SK-N-SH (cell line): ENCODE results near the gene ERV3-1. TPM values are rescaled to one million over a fixed set of nuclear protein-coding genes. Genes with fewer than 3 reads are reported as not detected.

Experiments used
- CTCF ChIA-PET: fragments of 300-600, 350-600 bp; formaldehyde crosslinking; extraction: SDS; loops from one replicate; lab custom pipeline; 2021; lab: Yijun Ruan, JAX
- POLR2A ChIA-PET: fragments of 350-600 bp; sonication (Branson Sonifier 250); formaldehyde crosslinking; extraction: SDS; loops from one replicate; lab custom pipeline; 2020; ENCODE audit warnings: antibody characterized with exemption, inconsistent platforms; lab: Yijun Ruan, JAX
- DNase-seq: peaks from one replicate; pipeline ENCODE4 v3.0.0; 2012
- H2AFZ ChIP-seq: fragments of 200-600 bp; sonication (generic); 2 replicates; pipeline ENCODE4 v1.8.1; 2016; ENCODE audit warnings: antibody characterized with exemption, mild to moderate bottlenecking, low read depth
- H3F3A ChIP-seq: fragments of 200-600 bp; sonication (generic); replicated peaks from 2 replicates; pipeline ENCODE3; 2016; ENCODE audit warnings: antibody characterized with exemption, mild to moderate bottlenecking; ENCODE audit not compliant: insufficient read depth
- H3K27ac ChIP-seq, 2 experiments: fragments of 200-500 bp in 1 of 2; fragments of 200-600 bp in 1 of 2; sonication (Bioruptor generic) in 1 of 2; sonication (generic), shearing (Covaris generic) in 1 of 2; 2 replicates each; pipeline versions ENCODE4 v1.5.1 to v1.6.1; 2014 to 2016; ENCODE audit warnings: low read depth in 2 of 2, inconsistent platforms in 1 of 2, low read length in 1 of 2, mild to moderate bottlenecking in 1 of 2, mixed read lengths in 1 of 2
- H3K27me3 ChIP-seq: fragments of 200-600 bp; sonication (generic), shearing (Covaris generic); 2 replicates; pipeline ENCODE4 v1.6.1; 2016; ENCODE audit warnings: mixed run types; ENCODE audit not compliant: insufficient read depth
- H3K36me3 ChIP-seq, 2 experiments: fragments of 200-500 bp in 1 of 2; fragments of 200-600 bp in 1 of 2; sonication (Bioruptor generic) in 1 of 2; sonication (generic) in 1 of 2; replicated peaks in 1 of 2; 2 replicates each; pipeline versions ENCODE3 to v1.5.1; 2014 to 2016; ENCODE audit warnings: low read length in 1 of 2, mild to moderate bottlenecking in 1 of 2; ENCODE audit not compliant: insufficient read depth in 2 of 2, control insufficient read depth in 1 of 2
- H3K4me1 ChIP-seq, 2 experiments: fragments of 200-500 bp in 1 of 2; fragments of 200-600 bp in 1 of 2; sonication (Bioruptor generic) in 1 of 2; sonication (generic), shearing (Covaris generic) in 1 of 2; 2 replicates each; pipeline versions ENCODE4 v1.5.1 to v1.6.1; 2014 to 2016; ENCODE audit warnings: low read depth in 1 of 2, low read length in 1 of 2, mixed run types in 1 of 2; ENCODE audit not compliant: insufficient read depth in 2 of 2, control insufficient read depth in 1 of 2
- H3K4me2 ChIP-seq: fragments of 200-600 bp; sonication (generic), shearing (Covaris generic); 2 replicates; pipeline ENCODE4 v1.6.1; 2017; ENCODE audit warnings: mixed run types
- H3K4me3 ChIP-seq, 2 experiments: fragments of 200-500 bp in 1 of 2; fragments of 200-600 bp in 1 of 2; sonication (Bioruptor generic) in 1 of 2; sonication (generic), shearing (Covaris generic) in 1 of 2; 2 replicates each; pipeline versions ENCODE4 v1.5.1 to v1.8.1; 2014 to 2016; ENCODE audit warnings: low read depth in 2 of 2, inconsistent platforms in 1 of 2, low read length in 1 of 2, mild to moderate bottlenecking in 1 of 2, mixed read lengths in 1 of 2, moderate library complexity in 1 of 2
- H3K79me2 ChIP-seq: fragments of 200-600 bp; sonication (generic); 2 replicates; pipeline ENCODE4 v1.8.1; 2017; ENCODE audit warnings: mild to moderate bottlenecking; ENCODE audit not compliant: insufficient read depth
- H3K9ac ChIP-seq: fragments of 200-600 bp; sonication (generic); 2 replicates; pipeline ENCODE4 v1.6.1; 2017; ENCODE audit warnings: mixed run types
- H3K9me2 ChIP-seq: fragments of 200-600 bp; sonication (generic); 2 replicates; pipeline ENCODE4 v1.6.1; 2017; ENCODE audit warnings: mixed run types
- H3K9me3 ChIP-seq: fragments of 200-600 bp; sonication (generic); 2 replicates; pipeline ENCODE4 v1.6.1; 2017; ENCODE audit warnings: mixed run types, mild to moderate bottlenecking, moderate library complexity
- H4K20me1 ChIP-seq: fragments of 200-600 bp; sonication (generic); 2 replicates; pipeline ENCODE4 v1.6.1; 2017; ENCODE audit warnings: mild to moderate bottlenecking, mixed run types; ENCODE audit not compliant: insufficient read depth
- EP300 ChIP-seq, 2 experiments: IDR thresholded peaks; 2 replicates each; pipeline versions ENCODE4 v1.4.0 to v1.6.1; 2012; ENCODE audit warnings: borderline replicate concordance in 1 of 2, low read depth in 1 of 2, low read length in 1 of 2
- EZH2phosphoT487 ChIP-seq: fragments of 200-600 bp; sonication (generic); IDR thresholded peaks from 2 replicates; pipeline ENCODE4 v1.6.1; 2017; ENCODE audit warnings: low read depth, mixed run types, mild to moderate bottlenecking, antibody characterized with exemption, moderate library complexity, borderline replicate concordance
- FOSL2 ChIP-seq: IDR thresholded peaks from 2 replicates; pipeline ENCODE4 v1.4.0; 2012; ENCODE audit warnings: low read depth, mild to moderate bottlenecking, moderate library complexity, borderline replicate concordance
- FOXM1 ChIP-seq: IDR thresholded peaks from 2 replicates; pipeline ENCODE4 v1.4.0; 2012; ENCODE audit warnings: low read depth, mild to moderate bottlenecking
- MEF2A ChIP-seq: IDR thresholded peaks from 2 replicates; pipeline ENCODE4 v1.4.0; 2012; ENCODE audit warnings: low read depth, borderline replicate concordance
- MXI1 ChIP-seq: IDR thresholded peaks from 2 replicates; pipeline ENCODE4 v1.6.1; 2012; ENCODE audit warnings: mild to moderate bottlenecking, low read depth, low read length, improper control_type of control experiment
- NFIC ChIP-seq: IDR thresholded peaks from 2 replicates; pipeline ENCODE4 v1.4.0; 2012; ENCODE audit warnings: borderline replicate concordance
- POLR2AphosphoS5 ChIP-seq: IDR thresholded peaks from 2 replicates; pipeline ENCODE4 v1.6.1; 2012; ENCODE audit warnings: low read depth, low read length
- RAD21 ChIP-seq: IDR thresholded peaks from 2 replicates; pipeline ENCODE4 v1.6.1; 2012; ENCODE audit warnings: mild to moderate bottlenecking, low read length
- RXRA ChIP-seq: IDR thresholded peaks from 2 replicates; pipeline ENCODE4 v1.4.0; 2012; ENCODE audit warnings: low read depth, mild to moderate bottlenecking, borderline replicate concordance
- TAF1 ChIP-seq: IDR thresholded peaks from 2 replicates; pipeline ENCODE4 v1.6.1; 2012; ENCODE audit warnings: low read depth, mild to moderate bottlenecking, low read length, moderate library complexity, borderline replicate concordance
- TCF12 ChIP-seq: IDR thresholded peaks from 2 replicates; pipeline ENCODE4 v1.4.0; 2012
- WGBS: methylation state at CpG from one replicate; pipeline ENCODE4 v1.1.6; 2017; ENCODE audit warnings: low lambda C conversion rate; 5-methylcytosine and 5-hydroxymethylcytosine counted together
- polyA plus RNA-seq, 3 experiments: library from polyadenylated mRNA; depleted of rRNA; stranded (reverse); fragments of >200 nt; gene quantifications; 2 replicates each; pipeline ENCODE4 v1.2.3, GENCODE V29; 2012
- TF ChIP-seq, protein P1 (sequence below): IDR thresholded peaks from 2 replicates; pipeline ENCODE4 v1.4.0; 2012; ENCODE audit warnings: low read depth
- TF ChIP-seq, protein P2 (sequence below): IDR thresholded peaks from 2 replicates; pipeline ENCODE4; 2012
- TF ChIP-seq, protein P3 (sequence below): IDR thresholded peaks from 2 replicates; pipeline ENCODE4 v1.4.0; 2012; ENCODE audit warnings: low read depth, borderline replicate concordance

The ERV3-1 gene
- polyA plus RNA-seq, 1 of the 3 experiments (the other 2 are of a cell fraction): 8.4 TPM

DNA sequence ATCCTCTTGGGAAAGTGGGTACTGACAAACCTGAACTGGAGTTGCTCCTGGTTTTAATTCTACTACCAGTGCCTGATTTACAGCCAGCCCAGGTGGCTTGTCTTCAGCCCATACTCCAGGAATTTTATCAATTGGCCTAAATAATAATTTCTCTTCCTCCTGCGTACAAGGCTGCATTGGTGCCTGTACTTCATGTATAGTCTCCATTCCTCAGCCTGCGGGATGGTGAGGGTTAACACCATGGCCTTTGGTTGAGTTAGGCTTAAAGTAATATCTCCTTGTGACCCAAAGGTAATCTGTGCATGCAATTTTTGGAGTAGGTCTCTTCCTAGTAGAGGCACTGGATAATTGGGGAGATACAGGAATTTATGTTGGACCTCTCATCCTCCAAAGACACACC is 10.2 kb downstream of the ERV3-1 start:
- Histone ChIP-seq H4K20me1 (no peaks in the 10 kb centered on the region), H3K9me2 (no peaks in the 10 kb centered on the region), H3K36me3 (peaks cover 23 to 26% of the 10 kb centered on the region in 2 experiments), H3K4me1 (no peaks in the 10 kb centered on the region), H3K79me2 (peaks cover 43% of the 10 kb centered on the region), H3K27me3 (no peaks in the 10 kb centered on the region), H2AFZ (no peak overlapping the region), H3F3A (no peaks in the 10 kb centered on the region), H3K9ac (no peak overlapping the region), H3K9me3 (no peaks in the 10 kb centered on the region), H3K4me3 (no peak overlapping the region; a peak in 1 of 4 replicates), H3K27ac (no peak overlapping the region), H3K4me2 (no peak overlapping the region)
- ChIA-PET POLR2A (no interaction called here), CTCF (no interaction called here)
- TF ChIP-seq NFIC: no peak
- DNase-seq: no peak
- 100% methylated on average over 2 of the region's 2 CpGs for WGBS

DNA sequence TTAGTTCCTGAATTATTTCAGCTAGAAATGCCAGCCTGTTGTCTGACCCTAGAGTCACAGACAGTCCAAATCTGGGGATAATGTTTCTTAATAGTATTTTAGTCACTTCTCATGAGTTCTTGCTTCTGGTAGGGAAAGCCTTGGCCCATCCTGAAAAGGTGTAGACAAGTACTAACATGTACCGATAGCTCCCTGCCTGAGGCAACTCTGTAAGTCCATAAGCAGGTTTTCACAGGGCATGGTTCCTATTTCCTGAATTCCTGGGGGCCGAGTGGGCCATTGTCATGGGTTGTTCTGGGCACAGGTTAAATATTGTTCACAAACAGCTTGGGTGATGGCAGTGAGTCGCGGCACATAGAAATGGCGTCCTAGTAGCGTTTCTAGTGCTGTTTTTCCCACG is 12.6 kb downstream of the ERV3-1 start:
- Histone ChIP-seq H3K36me3 (peaks cover 16 to 29% of the 10 kb centered on the region in 2 experiments), H3K4me2 (no peak overlapping the region), H3K9ac (no peak overlapping the region), H3F3A (no peaks in the 10 kb centered on the region), H3K27me3 (no peaks in the 10 kb centered on the region), H2AFZ (no peak overlapping the region), H4K20me1 (no peaks in the 10 kb centered on the region), H3K9me2 (no peaks in the 10 kb centered on the region), H3K4me3 (no peak overlapping the region), H3K27ac (no peak overlapping the region), H3K9me3 (no peaks in the 10 kb centered on the region), H3K79me2 (peaks cover 19% of the 10 kb centered on the region), H3K4me1 (no peaks in the 10 kb centered on the region)
- WGBS: 93% methylated on average over 7 of the region's 7 CpGs
- no peak for DNase-seq
- ChIA-PET POLR2A (no interaction called here), CTCF (interaction anchor here (1.6 kb wide), 1 partner anchor 11 kb away, joined by 4 read pairs; no protein-coding TSS in a partner anchor)
- no peak for TF ChIP-seq RAD21
- TF ChIP-seq, protein P1, sequence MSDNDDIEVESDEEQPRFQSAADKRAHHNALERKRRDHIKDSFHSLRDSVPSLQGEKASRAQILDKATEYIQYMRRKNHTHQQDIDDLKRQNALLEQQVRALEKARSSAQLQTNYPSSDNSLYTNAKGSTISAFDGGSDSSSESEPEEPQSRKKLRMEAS: no peak
- TF ChIP-seq MXI1: no peak
- no peak for TF ChIP-seq TCF12
- TF ChIP-seq EP300 (IDR thresholded peaks at IDR 0.05; ENCODE audit: borderline replicate concordance in 1 of 2, low read depth in 1 of 2, low read length in 1 of 2): no peak
- TF ChIP-seq RXRA: no peak
- no peak for TF ChIP-seq FOXM1
- no peak for TF ChIP-seq POLR2AphosphoS5
- no peak for TF ChIP-seq NFIC
- TF ChIP-seq, protein P2, sequence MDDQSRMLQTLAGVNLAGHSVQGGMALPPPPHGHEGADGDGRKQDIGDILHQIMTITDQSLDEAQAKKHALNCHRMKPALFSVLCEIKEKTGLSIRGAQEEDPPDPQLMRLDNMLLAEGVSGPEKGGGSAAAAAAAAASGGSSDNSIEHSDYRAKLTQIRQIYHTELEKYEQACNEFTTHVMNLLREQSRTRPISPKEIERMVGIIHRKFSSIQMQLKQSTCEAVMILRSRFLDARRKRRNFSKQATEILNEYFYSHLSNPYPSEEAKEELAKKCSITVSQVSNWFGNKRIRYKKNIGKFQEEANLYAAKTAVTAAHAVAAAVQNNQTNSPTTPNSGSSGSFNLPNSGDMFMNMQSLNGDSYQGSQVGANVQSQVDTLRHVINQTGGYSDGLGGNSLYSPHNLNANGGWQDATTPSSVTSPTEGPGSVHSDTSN: no peak
- no peak for TF ChIP-seq FOSL2
- no peak for TF ChIP-seq TAF1

DNA sequence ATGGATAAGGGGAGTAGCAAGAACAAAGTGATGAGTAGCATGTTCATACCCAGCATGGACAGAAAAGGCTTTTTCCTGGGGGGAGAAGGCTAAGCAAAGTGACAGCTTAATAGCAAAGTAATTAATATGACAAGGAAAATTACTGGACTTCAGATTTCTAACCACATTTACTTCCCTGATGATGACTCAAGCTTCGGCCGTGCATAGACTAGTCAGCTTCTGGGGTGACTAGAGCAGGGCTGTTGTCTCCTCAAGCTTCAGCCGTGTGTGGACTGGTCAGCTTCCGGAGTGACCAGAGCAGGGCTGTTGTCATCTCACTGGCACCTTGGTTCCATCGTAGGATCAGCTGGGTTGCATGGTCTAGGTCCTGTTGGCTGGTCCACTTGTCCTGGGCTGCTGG is 13.5 kb downstream of the ERV3-1 start:
- DNase-seq: no peak

More for the DNA sequence above, 13.5 kb downstream of the ERV3-1 start:
- Histone ChIP-seq H3K9me3 (0 out of 2 replicates have a peak, but pooled peaks cover 2% of the 10 kb centered on the region), H3K27me3 (no peaks in the 10 kb centered on the region), H2AFZ (no peak overlapping the region), H3F3A (no peaks in the 10 kb centered on the region), H3K9ac (no peak overlapping the region), H3K4me3 (no peak overlapping the region; a peak in 1 of 4 replicates), H3K9me2 (no peaks in the 10 kb centered on the region), H3K4me1 (no peaks in the 10 kb centered on the region), H3K4me2 (no peak overlapping the region), H3K27ac (no peak overlapping the region), H3K79me2 (peaks cover 11% of the 10 kb centered on the region), H3K36me3 (peaks cover 16 to 36% of the 10 kb centered on the region in 2 experiments), H4K20me1 (no peaks in the 10 kb centered on the region)
- TF ChIP-seq, protein P3, sequence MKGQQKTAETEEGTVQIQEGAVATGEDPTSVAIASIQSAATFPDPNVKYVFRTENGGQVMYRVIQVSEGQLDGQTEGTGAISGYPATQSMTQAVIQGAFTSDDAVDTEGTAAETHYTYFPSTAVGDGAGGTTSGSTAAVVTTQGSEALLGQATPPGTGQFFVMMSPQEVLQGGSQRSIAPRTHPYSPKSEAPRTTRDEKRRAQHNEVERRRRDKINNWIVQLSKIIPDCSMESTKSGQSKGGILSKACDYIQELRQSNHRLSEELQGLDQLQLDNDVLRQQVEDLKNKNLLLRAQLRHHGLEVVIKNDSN: no peak
- TF ChIP-seq FOSL2 (no peak), MEF2A (no peak), RXRA (no peak), EZH2phosphoT487 (no peak)
- POLR2A ChIA-PET: no interaction called here
- CTCF ChIA-PET: no interaction called here
- 80% methylated on average over 5 of the region's 5 CpGs for WGBS
